ENCODE data around the gene ADGRL1.

ADGRL1 gene

DNA sequence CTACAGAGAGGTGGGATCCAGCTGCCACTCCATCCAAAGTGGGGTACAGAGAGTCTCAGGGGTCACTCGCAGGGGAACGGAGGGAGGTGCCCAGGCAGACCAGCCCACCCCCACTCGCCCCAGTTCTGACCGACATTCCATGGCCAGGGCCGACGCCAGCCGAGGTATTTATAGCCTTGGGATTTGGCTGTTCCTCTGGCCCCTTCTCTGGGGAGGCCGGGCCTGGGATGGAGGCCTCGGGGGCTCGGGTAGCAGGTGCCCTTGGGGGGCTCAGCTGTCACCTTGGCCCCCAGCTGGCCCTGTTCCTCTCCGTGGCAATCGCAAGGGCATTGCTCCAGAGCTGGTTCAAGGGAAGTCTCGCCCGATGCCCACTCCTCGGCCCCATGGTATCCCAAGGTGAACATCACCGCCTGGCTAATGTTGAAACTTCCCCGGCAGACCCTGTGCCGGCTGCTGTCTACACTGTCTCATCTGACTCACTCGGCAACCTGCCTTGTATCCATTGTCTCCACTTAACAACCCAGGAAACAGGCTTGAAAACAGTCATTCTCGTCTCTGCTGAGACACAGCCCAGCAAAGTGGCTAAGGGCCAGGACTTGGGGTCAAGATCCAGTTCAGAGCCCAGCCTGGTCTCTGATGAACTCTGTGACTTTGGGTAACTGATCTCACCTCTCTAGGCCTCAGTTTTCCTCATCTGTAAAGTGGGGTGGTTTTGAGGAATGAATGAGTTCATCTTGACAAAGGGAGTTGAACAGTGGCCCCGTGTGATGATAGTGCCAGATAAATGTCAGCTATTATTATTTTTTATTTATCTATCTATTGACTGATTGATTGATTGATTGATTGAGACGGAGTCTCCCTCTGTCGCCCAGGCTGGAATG, 98.1 kb downstream of the ADGRL1 start:
- no peak for DNase-seq

DNA sequence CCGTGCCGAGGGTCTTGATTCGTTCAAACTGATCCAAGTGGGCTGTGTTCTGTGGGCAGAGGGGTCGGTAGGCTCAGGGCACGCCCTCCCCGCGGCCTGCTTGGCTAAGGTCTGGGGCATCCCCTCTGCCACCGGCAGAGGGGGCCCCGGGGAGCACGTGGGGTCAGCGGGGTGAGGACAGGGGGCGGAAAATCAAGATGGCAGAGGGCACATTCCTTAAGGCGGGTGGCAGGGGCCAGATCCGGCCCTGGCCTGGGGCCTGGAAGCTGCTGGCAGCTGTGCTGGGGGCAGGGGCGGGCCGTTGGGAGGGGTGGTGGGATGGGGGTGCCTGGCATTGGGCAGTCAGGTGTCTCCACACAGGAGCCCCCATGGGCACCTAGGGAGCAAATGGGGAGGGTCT, 99.1 kb downstream of the ADGRL1 start:
- no peak for DNase-seq

DNA sequence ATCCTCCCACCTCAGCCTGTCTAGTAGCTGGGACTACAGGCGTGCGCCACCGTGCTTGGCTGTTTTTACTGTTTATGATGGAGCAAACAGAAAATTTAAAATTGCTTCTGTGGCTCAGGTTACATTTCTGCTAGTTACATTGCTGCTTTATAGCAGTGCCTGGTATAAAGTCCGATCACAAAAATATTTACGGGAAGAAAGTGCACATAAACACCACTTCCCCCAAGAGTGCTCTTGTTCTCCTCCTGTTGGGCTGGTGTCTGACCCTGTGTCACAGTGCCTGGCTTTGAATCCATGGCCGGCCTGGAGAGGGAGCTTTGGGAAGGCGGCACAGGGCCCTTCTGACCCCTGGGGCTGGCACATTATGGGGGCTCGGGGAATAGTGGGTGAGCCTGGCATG, 100.3 kb downstream of the ADGRL1 start:
- DNase-seq = no peak

DNA sequence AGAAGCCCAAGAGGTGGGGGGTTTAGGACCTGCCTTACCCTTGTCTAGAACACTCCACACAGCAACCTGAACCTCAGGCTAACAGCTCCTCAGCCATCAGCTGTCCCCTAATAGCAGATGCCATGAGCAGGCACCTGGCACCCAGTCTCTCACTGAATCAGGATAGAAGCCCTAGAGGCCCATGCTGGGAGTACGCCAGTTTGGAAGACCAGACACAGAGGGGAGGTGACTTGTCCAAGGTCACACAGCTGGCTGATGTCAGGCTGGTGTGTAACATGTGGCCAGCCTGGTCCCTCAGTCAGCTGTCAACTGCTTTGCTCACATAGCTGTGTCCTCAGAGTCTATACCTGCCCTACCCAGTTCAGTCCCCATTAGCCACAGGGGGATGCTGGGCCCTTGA, 102.7 kb downstream of the ADGRL1 start:
- DNase-seq = no peak

DNA sequence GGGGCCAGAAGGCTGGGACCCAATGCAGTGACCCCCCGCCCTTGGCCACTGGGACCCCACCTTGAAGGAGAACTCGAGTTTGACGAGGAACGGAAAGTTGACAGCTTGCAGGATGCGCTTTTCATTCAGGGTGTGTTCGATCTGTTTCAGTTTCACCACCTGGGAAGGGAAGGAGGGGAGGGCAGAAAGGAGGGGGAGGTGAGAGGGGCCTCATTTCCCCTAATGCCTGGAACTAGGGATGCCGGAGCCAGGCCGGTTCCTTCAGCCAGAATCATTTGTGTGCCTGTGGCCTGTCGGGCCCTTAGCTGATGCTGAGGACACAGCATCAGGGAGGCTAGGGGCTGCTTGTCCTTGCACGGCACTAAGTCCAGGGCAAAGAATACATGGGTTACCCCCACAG, 103.2 kb downstream of the ADGRL1 start:
- no peak for DNase-seq

DNA sequence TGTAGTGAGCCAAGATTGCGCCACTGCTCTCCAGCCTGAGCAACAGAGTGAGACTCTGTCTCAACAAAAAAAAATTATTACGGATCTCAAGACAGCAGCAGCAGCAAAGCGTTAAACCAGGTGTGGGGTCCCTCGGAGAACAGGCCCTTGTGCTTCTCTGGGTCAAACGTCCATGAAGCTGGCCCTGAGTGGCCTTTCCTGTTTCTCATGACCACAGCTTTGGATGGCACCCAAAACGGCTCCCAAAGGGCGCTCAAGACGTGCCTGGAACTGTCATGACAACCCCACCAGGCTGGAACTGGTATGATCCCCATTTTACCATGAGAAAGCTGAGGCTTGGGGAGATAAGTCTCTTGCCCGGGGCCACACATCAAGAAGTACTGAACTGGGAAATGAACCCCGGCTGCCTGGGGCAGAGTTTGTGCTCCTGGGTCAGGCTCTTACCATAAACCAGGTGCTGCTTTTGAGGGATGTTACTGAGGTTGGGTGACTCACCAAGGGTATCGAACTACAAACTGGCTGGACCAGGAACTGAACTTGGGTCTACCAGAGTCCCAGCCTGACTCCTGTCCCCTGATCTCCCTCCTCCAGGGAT, 103.8 kb downstream of the ADGRL1 start:
- DNase-seq = no peak

DNA sequence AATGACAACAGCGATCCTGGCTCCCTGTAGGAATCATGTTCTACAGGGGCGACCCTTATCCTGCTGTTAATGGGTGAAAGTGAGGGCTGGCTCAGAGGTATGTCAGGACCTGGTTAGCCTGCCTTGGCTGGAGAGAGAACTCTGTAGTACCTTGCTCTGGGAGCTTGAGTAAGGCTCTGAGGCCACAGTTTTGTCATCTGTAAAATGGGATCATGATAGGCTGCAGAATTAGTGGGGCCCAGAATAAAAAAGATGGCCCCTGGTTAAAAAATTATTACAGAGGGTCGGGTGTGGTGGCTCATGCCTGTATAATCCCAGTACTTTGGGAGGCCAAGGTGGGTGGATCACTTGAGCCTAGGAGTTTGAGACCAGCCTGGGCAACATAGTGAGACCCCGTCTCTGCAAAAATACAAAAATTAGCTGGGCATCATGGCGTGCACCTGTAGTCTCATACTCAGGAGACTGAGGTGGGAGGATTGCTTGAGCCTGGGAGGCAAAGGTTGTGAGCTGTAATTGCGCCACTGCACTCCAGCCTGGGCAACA, 104.9 kb downstream of the ADGRL1 start:
- DNase-seq = no peak

Data from CD4-positive, alpha-beta T cell treated with Interleukin-17A for 1 hour (primary cell).